Measurements from ENCODE around the gene CHST11. TPM values are rescaled to one million over a fixed set of nuclear protein-coding genes. Genes with fewer than 3 reads are reported as not detected.

CHST11 gene
- total and polyA plus RNA-seq, 4 donors: 0.57 to 11.1 (median 3.7) TPM

DNA sequence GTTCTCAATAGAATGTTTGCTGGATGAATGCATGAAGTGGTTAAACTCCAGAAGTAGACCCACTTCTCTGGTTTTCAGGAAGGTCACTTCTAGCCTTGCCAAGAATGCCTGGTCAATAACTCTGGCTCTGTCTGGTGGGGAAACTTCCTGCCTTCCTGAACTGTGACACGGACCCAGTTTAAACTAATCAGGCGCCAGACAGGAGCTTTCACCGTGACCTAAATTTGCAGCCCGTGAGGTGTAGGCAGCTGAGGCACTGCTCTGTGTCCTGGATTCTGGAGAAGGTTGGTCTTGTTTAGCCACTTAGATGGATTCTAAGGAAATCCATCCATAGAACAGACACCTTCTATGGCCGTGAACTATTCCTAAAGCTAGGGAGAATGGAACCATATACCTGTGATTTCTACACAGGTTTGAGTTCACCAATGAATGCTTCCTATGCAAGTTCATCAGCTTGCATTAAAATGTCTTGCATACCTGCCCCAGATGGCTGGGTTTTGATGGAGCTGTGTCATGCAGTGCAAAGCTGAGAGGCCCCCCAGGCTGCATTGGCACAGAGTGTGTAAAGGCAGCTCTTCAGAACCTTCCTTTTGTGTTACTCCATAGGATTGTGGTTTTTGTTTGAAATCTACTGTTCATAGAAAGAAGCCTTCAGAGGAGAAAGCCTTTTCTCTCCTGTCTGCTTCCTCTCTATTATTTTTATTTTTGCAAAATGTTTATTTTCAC lies 4.4 kb downstream of the CHST11 start:
- Histone ChIP-seq H3K27ac (ENCODE audit: low read depth in 1 of 2, low read length in 2 of 2) (no peak overlapping the region), H3K36me3 (ENCODE audit: control insufficient read depth in 4 of 4, insufficient read depth in 3 of 4, low read depth in 1 of 4, low read length in 3 of 4) (no peaks in the 10 kb centered on the region), H3K4me3 (ENCODE audit: low read depth in 1 of 3, low read length in 3 of 3) (no peak overlapping the region), H3K27me3 (ENCODE audit: control insufficient read depth in 4 of 4, insufficient read depth in 4 of 4, low read length in 3 of 4) (no peaks in the 10 kb centered on the region), H3K9me3 (ENCODE audit: control insufficient read depth in 4 of 4, low read length in 3 of 4) (no peaks in the 10 kb centered on the region), H3K9ac (ENCODE audit: low read depth in 1 of 2, low read length in 2 of 2) (no peak overlapping the region), H3K4me1 (ENCODE audit: control insufficient read depth in 4 of 4, insufficient read depth in 4 of 4, low read length in 3 of 4) (peaks cover 5 to 35% (median 20%) of the 10 kb centered on the region in 4 donors)
- TF ChIP-seq TAF1 (conservative IDR thresholded peaks at IDR 0.05) (no peak), SP1 (IDR thresholded peaks at IDR 0.05) (no peak), HNF4G (IDR thresholded peaks at IDR 0.05) (no peak), FOXA1 (IDR thresholded peaks at IDR 0.05) (no peak)
- TF ChIP-seq, protein P1, sequence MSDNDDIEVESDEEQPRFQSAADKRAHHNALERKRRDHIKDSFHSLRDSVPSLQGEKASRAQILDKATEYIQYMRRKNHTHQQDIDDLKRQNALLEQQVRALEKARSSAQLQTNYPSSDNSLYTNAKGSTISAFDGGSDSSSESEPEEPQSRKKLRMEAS (IDR thresholded peaks at IDR 0.05): no peak
- TF ChIP-seq, protein P2, sequence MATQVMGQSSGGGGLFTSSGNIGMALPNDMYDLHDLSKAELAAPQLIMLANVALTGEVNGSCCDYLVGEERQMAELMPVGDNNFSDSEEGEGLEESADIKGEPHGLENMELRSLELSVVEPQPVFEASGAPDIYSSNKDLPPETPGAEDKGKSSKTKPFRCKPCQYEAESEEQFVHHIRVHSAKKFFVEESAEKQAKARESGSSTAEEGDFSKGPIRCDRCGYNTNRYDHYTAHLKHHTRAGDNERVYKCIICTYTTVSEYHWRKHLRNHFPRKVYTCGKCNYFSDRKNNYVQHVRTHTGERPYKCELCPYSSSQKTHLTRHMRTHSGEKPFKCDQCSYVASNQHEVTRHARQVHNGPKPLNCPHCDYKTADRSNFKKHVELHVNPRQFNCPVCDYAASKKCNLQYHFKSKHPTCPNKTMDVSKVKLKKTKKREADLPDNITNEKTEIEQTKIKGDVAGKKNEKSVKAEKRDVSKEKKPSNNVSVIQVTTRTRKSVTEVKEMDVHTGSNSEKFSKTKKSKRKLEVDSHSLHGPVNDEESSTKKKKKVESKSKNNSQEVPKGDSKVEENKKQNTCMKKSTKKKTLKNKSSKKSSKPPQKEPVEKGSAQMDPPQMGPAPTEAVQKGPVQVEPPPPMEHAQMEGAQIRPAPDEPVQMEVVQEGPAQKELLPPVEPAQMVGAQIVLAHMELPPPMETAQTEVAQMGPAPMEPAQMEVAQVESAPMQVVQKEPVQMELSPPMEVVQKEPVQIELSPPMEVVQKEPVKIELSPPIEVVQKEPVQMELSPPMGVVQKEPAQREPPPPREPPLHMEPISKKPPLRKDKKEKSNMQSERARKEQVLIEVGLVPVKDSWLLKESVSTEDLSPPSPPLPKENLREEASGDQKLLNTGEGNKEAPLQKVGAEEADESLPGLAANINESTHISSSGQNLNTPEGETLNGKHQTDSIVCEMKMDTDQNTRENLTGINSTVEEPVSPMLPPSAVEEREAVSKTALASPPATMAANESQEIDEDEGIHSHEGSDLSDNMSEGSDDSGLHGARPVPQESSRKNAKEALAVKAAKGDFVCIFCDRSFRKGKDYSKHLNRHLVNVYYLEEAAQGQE (IDR thresholded peaks at IDR 0.05): no peak
- no peak for DNase-seq (ENCODE audit: low spot score)
- WGBS: 61% methylated on average over 5 of the region's 5 CpGs

DNA sequence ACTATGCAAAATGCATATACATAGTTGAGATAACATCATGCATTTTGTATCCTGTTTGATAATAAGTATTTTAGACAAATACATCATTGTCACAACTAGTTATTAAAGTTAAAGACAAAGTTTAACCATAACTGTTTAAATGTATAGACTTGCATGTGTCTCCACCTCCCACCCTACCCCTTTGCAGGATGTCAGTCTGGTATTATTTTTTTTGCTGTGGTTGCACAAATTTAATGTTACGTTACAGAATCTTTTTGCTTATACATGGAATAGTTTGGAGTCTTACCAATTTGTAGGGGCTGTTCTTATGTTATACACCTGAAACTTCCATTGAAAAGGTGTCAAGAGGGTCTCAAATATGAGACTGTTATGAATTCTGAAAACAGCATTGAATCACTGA lies 5.6 kb downstream of the CHST11 start:
- Histone ChIP-seq H3K9ac (ENCODE audit: low read depth in 1 of 2, low read length in 2 of 2) (no peak overlapping the region), H3K4me3 (ENCODE audit: low read depth in 1 of 3, low read length in 3 of 3) (no peak overlapping the region), H3K27ac (ENCODE audit: low read depth in 1 of 2, low read length in 2 of 2) (no peak overlapping the region), H3K4me1 (ENCODE audit: control insufficient read depth in 4 of 4, insufficient read depth in 4 of 4, low read length in 3 of 4) (peaks cover 3 to 23% (median 12%) of the 10 kb centered on the region in 4 donors), H3K27me3 (ENCODE audit: control insufficient read depth in 4 of 4, insufficient read depth in 4 of 4, low read length in 3 of 4) (no peaks in the 10 kb centered on the region), H3K36me3 (ENCODE audit: control insufficient read depth in 4 of 4, insufficient read depth in 3 of 4, low read depth in 1 of 4, low read length in 3 of 4) (no peaks in the 10 kb centered on the region), H3K9me3 (ENCODE audit: control insufficient read depth in 4 of 4, low read length in 3 of 4) (no peaks in the 10 kb centered on the region)
- no peak for TF ChIP-seq GABPA (IDR thresholded peaks at IDR 0.05 in 1 of 2, conservative IDR thresholded peaks at IDR 0.05 in 1 of 2)
- TF ChIP-seq, protein P3, sequence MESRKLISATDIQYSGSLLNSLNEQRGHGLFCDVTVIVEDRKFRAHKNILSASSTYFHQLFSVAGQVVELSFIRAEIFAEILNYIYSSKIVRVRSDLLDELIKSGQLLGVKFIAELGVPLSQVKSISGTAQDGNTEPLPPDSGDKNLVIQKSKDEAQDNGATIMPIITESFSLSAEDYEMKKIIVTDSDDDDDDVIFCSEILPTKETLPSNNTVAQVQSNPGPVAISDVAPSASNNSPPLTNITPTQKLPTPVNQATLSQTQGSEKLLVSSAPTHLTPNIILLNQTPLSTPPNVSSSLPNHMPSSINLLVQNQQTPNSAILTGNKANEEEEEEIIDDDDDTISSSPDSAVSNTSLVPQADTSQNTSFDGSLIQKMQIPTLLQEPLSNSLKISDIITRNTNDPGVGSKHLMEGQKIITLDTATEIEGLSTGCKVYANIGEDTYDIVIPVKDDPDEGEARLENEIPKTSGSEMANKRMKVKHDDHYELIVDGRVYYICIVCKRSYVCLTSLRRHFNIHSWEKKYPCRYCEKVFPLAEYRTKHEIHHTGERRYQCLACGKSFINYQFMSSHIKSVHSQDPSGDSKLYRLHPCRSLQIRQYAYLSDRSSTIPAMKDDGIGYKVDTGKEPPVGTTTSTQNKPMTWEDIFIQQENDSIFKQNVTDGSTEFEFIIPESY (IDR thresholded peaks at IDR 0.05): no peak
- TF ChIP-seq, protein P1 (IDR thresholded peaks at IDR 0.05): no peak
- TF ChIP-seq JUND (IDR thresholded peaks at IDR 0.05): no peak
- no peak for TF ChIP-seq RAD21 (IDR thresholded peaks at IDR 0.05)
- TF ChIP-seq, protein P4, sequence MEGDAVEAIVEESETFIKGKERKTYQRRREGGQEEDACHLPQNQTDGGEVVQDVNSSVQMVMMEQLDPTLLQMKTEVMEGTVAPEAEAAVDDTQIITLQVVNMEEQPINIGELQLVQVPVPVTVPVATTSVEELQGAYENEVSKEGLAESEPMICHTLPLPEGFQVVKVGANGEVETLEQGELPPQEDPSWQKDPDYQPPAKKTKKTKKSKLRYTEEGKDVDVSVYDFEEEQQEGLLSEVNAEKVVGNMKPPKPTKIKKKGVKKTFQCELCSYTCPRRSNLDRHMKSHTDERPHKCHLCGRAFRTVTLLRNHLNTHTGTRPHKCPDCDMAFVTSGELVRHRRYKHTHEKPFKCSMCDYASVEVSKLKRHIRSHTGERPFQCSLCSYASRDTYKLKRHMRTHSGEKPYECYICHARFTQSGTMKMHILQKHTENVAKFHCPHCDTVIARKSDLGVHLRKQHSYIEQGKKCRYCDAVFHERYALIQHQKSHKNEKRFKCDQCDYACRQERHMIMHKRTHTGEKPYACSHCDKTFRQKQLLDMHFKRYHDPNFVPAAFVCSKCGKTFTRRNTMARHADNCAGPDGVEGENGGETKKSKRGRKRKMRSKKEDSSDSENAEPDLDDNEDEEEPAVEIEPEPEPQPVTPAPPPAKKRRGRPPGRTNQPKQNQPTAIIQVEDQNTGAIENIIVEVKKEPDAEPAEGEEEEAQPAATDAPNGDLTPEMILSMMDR (IDR thresholded peaks at IDR 0.05; ENCODE audit: low read depth, low read length, missing input control): no peak
- no peak for TF ChIP-seq RXRA (IDR thresholded peaks at IDR 0.05)
- TF ChIP-seq FOXA2 (IDR thresholded peaks at IDR 0.05): no peak
- TF ChIP-seq FOXA1 (IDR thresholded peaks at IDR 0.05): no peak
- no peak for TF ChIP-seq NR2F2 (IDR thresholded peaks at IDR 0.05)
- TF ChIP-seq EGR1 (IDR thresholded peaks at IDR 0.05; ENCODE audit: low read depth in 2 of 2): no peak
- TF ChIP-seq, protein P5, sequence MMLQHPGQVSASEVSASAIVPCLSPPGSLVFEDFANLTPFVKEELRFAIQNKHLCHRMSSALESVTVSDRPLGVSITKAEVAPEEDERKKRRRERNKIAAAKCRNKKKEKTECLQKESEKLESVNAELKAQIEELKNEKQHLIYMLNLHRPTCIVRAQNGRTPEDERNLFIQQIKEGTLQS (IDR thresholded peaks at IDR 0.05): no peak
- no peak for TF ChIP-seq TAF1 (conservative IDR thresholded peaks at IDR 0.05)
- no peak for TF ChIP-seq SP1 (IDR thresholded peaks at IDR 0.05)
- TF ChIP-seq, protein P2 (IDR thresholded peaks at IDR 0.05): no peak
- no peak for DNase-seq (ENCODE audit: low spot score)
- 71% methylated on average over 1 of the region's 1 CpG for WGBS

All from liver (tissue), 9 donors.